Myometrial cell (primary cell): Measurements from ENCODE around the gene TACC3. TPM values are rescaled to one million over a fixed set of nuclear protein-coding genes. Genes with fewer than 3 reads are reported as not detected.

Experiments used
- total RNA-seq: library from RNA; depleted of rRNA; stranded (reverse); fragments of >200 nt; gene quantifications from 2 replicates; pipeline ENCODE4 v1.2.3, GENCODE V29; 2015

Gene TACC3
- 42.4 and 45.5 TPM in 2 replicates for total RNA-seq

GRCh38 chr4:1721003-1721665 lies at the start of gene TACC3, which contains the start of gene TMEM129:
Gene TACC3 (plus strand): TSS chr4:1721521. CDS start chr4:1723422, 1,901 bp downstream.
Gene TMEM129 (minus strand): TSS chr4:1721323. CDS start chr4:1720837, 486 bp downstream.

GRCh38 chr4:1683736-1684505 lies 37.4 kb upstream of the TACC3 start, which contains the start of gene FAM53A:
Gene FAM53A (minus strand): TSS chr4:1684313. CDS start chr4:1668741, 15,572 bp downstream.

GRCh38 chr4:1712216-1713002 lies 8.9 kb upstream of the TACC3 start, which contains the start of gene SLBP:
Gene SLBP (minus strand): TSS chr4:1712319. CDS start chr4:1712188, 131 bp downstream.

GRCh38 chr4:1792832-1793495 lies 71.6 kb downstream of the TACC3 start, which contains the start of gene FGFR3:
Gene FGFR3 (plus strand): TSS chr4:1793293. CDS start chr4:1793935, 642 bp downstream.

Other genes with a start within 250 kb of the TACC3 start
- 2.3 and 5.5 TPM in 2 replicates for gene FAM53A, start 37.2 kb upstream of the TACC3 start, total RNA-seq
- 50.7 and 60.3 TPM in 2 replicates for gene SLBP, start 9.2 kb upstream of the TACC3 start, total RNA-seq
- 50.7 and 63.4 TPM in 2 replicates for gene TMEM129, start 198 bp upstream of the TACC3 start, total RNA-seq
- 0.29 and 0.89 TPM in 2 replicates for gene FGFR3, start 71.8 kb downstream of the TACC3 start, total RNA-seq
- gene LETM1, start 134.6 kb downstream of the TACC3 start, total RNA-seq = 32.8 and 44.1 TPM in 2 replicates
- 49.6 and 56.0 TPM in 2 replicates for gene NSD2, start 149.9 kb downstream of the TACC3 start, total RNA-seq